ENCODE measurements around the gene MDM4.

Gene MDM4

GRCh38 chr1:204592246-204592948, 76.2 kb downstream of the MDM4 start:
- Mint-ChIP-seq H3K4me1 (peaks cover 14% of the 10 kb centered on the region), H3K9me3 (no peaks in the 10 kb centered on the region), H3K36me3 (ENCODE audit: low read depth) (no peaks in the 10 kb centered on the region), H3K27ac (no peak overlapping the region), H3K27me3 (ENCODE audit: low read depth, poor library complexity) (peaks cover 5% of the 10 kb centered on the region), H3K4me3 (no peak overlapping the region)
- TF ChIP-seq CTCF (IDR thresholded peaks at IDR 0.05), result no peak
- no peak for DNase-seq

GRCh38 chr1:204598319-204598969, 82.2 kb downstream of the MDM4 start:
- Mint-ChIP-seq H3K9me3 (no peaks in the 10 kb centered on the region), H3K4me3 (no peak overlapping the region), H3K36me3 (ENCODE audit: low read depth) (no peaks in the 10 kb centered on the region), H3K27me3 (ENCODE audit: low read depth, poor library complexity) (peaks cover 9% of the 10 kb centered on the region), H3K27ac (no peak overlapping the region), H3K4me1 (peaks cover 36% of the 10 kb centered on the region)
- DNase-seq, result no peak
- TF ChIP-seq CTCF (IDR thresholded peaks at IDR 0.05), result no peak

- H3K4me1 Mint-ChIP-seq, result peaks cover 36% of the 10 kb centered on the region
Observed at GRCh38 chr1:204599098-204599497, 82.9 kb downstream of the MDM4 start.

GRCh38 chr1:204599596-204599995, 83.4 kb downstream of the MDM4 start:
- Mint-ChIP-seq H3K4me1 (peaks cover 36% of the 10 kb centered on the region), H3K36me3 (ENCODE audit: low read depth) (no peaks in the 10 kb centered on the region), H3K27ac (no peak overlapping the region), H3K4me3 (no peak overlapping the region), H3K9me3 (no peaks in the 10 kb centered on the region), H3K27me3 (ENCODE audit: low read depth, poor library complexity) (peaks cover 13% of the 10 kb centered on the region)
- TF ChIP-seq CTCF (IDR thresholded peaks at IDR 0.05), result no peak
- no peak for DNase-seq

More at GRCh38 chr1:204599098-204599497, 82.9 kb downstream of the MDM4 start:
- no peak for TF ChIP-seq CTCF (IDR thresholded peaks at IDR 0.05)
- no peak overlapping the region for H3K27ac Mint-ChIP-seq
- peaks cover 9% of the 10 kb centered on the region for H3K27me3 Mint-ChIP-seq (ENCODE audit: low read depth, poor library complexity)
- H3K36me3 Mint-ChIP-seq (ENCODE audit: low read depth), result no peaks in the 10 kb centered on the region
- no peak overlapping the region for H3K4me3 Mint-ChIP-seq
- H3K9me3 Mint-ChIP-seq, result no peaks in the 10 kb centered on the region
- DNase-seq, result no peak

- no peak overlapping the region for H3K4me3 Mint-ChIP-seq
- H3K4me1 Mint-ChIP-seq, result peaks cover 36% of the 10 kb centered on the region
- no peak for DNase-seq
- no peak for TF ChIP-seq CTCF (IDR thresholded peaks at IDR 0.05)
- no peaks in the 10 kb centered on the region for H3K9me3 Mint-ChIP-seq
- no peaks in the 10 kb centered on the region for H3K36me3 Mint-ChIP-seq (ENCODE audit: low read depth)
- H3K27ac Mint-ChIP-seq, result no peak overlapping the region
- peaks cover 13% of the 10 kb centered on the region for H3K27me3 Mint-ChIP-seq (ENCODE audit: low read depth, poor library complexity)
Observed at GRCh38 chr1:204600203-204600602, 84.0 kb downstream of the MDM4 start.

GRCh38 chr1:204600968-204601367, 84.8 kb downstream of the MDM4 start:
- no peak for DNase-seq
- Mint-ChIP-seq H3K4me1 (peaks cover 36% of the 10 kb centered on the region), H3K9me3 (no peaks in the 10 kb centered on the region), H3K4me3 (no peak overlapping the region), H3K36me3 (ENCODE audit: low read depth) (no peaks in the 10 kb centered on the region), H3K27ac (no peak overlapping the region), H3K27me3 (ENCODE audit: low read depth, poor library complexity) (peaks cover 13% of the 10 kb centered on the region)
- peak; percentile 12 for TF ChIP-seq CTCF (IDR thresholded peaks at IDR 0.05)
